SK-N-SH (cell line): ENCODE results near the gene NLGN1. TPM values are rescaled to one million over a fixed set of nuclear protein-coding genes. Genes with fewer than 3 reads are reported as not detected.

Experiments used
- CTCF ChIA-PET: fragments of 300-600, 350-600 bp; formaldehyde crosslinking; extraction: SDS; loops from one replicate; lab custom pipeline; 2021; lab: Yijun Ruan, JAX
- POLR2A ChIA-PET: fragments of 350-600 bp; sonication (Branson Sonifier 250); formaldehyde crosslinking; extraction: SDS; loops from one replicate; lab custom pipeline; 2020; ENCODE audit warnings: antibody characterized with exemption, inconsistent platforms; lab: Yijun Ruan, JAX
- DNase-seq: peaks from one replicate; pipeline ENCODE4 v3.0.0; 2012
- H2AFZ ChIP-seq: fragments of 200-600 bp; sonication (generic); 2 replicates; pipeline ENCODE4 v1.8.1; 2016; ENCODE audit warnings: antibody characterized with exemption, mild to moderate bottlenecking, low read depth
- H3F3A ChIP-seq: fragments of 200-600 bp; sonication (generic); replicated peaks from 2 replicates; pipeline ENCODE3; 2016; ENCODE audit warnings: antibody characterized with exemption, mild to moderate bottlenecking; ENCODE audit not compliant: insufficient read depth
- H3K27ac ChIP-seq, 2 experiments: fragments of 200-500 bp in 1 of 2; fragments of 200-600 bp in 1 of 2; sonication (Bioruptor generic) in 1 of 2; sonication (generic), shearing (Covaris generic) in 1 of 2; 2 replicates each; pipeline versions ENCODE4 v1.5.1 to v1.6.1; 2014 to 2016; ENCODE audit warnings: low read depth in 2 of 2, inconsistent platforms in 1 of 2, low read length in 1 of 2, mild to moderate bottlenecking in 1 of 2, mixed read lengths in 1 of 2
- H3K27me3 ChIP-seq: fragments of 200-600 bp; sonication (generic), shearing (Covaris generic); 2 replicates; pipeline ENCODE4 v1.6.1; 2016; ENCODE audit warnings: mixed run types; ENCODE audit not compliant: insufficient read depth
- H3K36me3 ChIP-seq, 2 experiments: fragments of 200-500 bp in 1 of 2; fragments of 200-600 bp in 1 of 2; sonication (Bioruptor generic) in 1 of 2; sonication (generic) in 1 of 2; replicated peaks in 1 of 2; 2 replicates each; pipeline versions ENCODE3 to v1.5.1; 2014 to 2016; ENCODE audit warnings: low read length in 1 of 2, mild to moderate bottlenecking in 1 of 2; ENCODE audit not compliant: insufficient read depth in 2 of 2, control insufficient read depth in 1 of 2
- H3K4me1 ChIP-seq, 2 experiments: fragments of 200-500 bp in 1 of 2; fragments of 200-600 bp in 1 of 2; sonication (Bioruptor generic) in 1 of 2; sonication (generic), shearing (Covaris generic) in 1 of 2; 2 replicates each; pipeline versions ENCODE4 v1.5.1 to v1.6.1; 2014 to 2016; ENCODE audit warnings: low read depth in 1 of 2, low read length in 1 of 2, mixed run types in 1 of 2; ENCODE audit not compliant: insufficient read depth in 2 of 2, control insufficient read depth in 1 of 2
- H3K4me2 ChIP-seq: fragments of 200-600 bp; sonication (generic), shearing (Covaris generic); 2 replicates; pipeline ENCODE4 v1.6.1; 2017; ENCODE audit warnings: mixed run types
- H3K4me3 ChIP-seq, 2 experiments: fragments of 200-500 bp in 1 of 2; fragments of 200-600 bp in 1 of 2; sonication (Bioruptor generic) in 1 of 2; sonication (generic), shearing (Covaris generic) in 1 of 2; 2 replicates each; pipeline versions ENCODE4 v1.5.1 to v1.8.1; 2014 to 2016; ENCODE audit warnings: low read depth in 2 of 2, inconsistent platforms in 1 of 2, low read length in 1 of 2, mild to moderate bottlenecking in 1 of 2, mixed read lengths in 1 of 2, moderate library complexity in 1 of 2
- H3K79me2 ChIP-seq: fragments of 200-600 bp; sonication (generic); 2 replicates; pipeline ENCODE4 v1.8.1; 2017; ENCODE audit warnings: mild to moderate bottlenecking; ENCODE audit not compliant: insufficient read depth
- H3K9ac ChIP-seq: fragments of 200-600 bp; sonication (generic); 2 replicates; pipeline ENCODE4 v1.6.1; 2017; ENCODE audit warnings: mixed run types
- H3K9me2 ChIP-seq: fragments of 200-600 bp; sonication (generic); 2 replicates; pipeline ENCODE4 v1.6.1; 2017; ENCODE audit warnings: mixed run types
- H3K9me3 ChIP-seq: fragments of 200-600 bp; sonication (generic); 2 replicates; pipeline ENCODE4 v1.6.1; 2017; ENCODE audit warnings: mixed run types, mild to moderate bottlenecking, moderate library complexity
- H4K20me1 ChIP-seq: fragments of 200-600 bp; sonication (generic); 2 replicates; pipeline ENCODE4 v1.6.1; 2017; ENCODE audit warnings: mild to moderate bottlenecking, mixed run types; ENCODE audit not compliant: insufficient read depth
- CHD2 ChIP-seq: fragments of 150-350 bp; IDR thresholded peaks from 2 replicates; pipeline ENCODE4 v1.6.1; 2018; ENCODE audit warnings: low read length; ENCODE audit not compliant: partially characterized antibody
- EZH2phosphoT487 ChIP-seq: fragments of 200-600 bp; sonication (generic); IDR thresholded peaks from 2 replicates; pipeline ENCODE4 v1.6.1; 2017; ENCODE audit warnings: low read depth, mixed run types, mild to moderate bottlenecking, antibody characterized with exemption, moderate library complexity, borderline replicate concordance
- FOXJ3 ChIP-seq: sonication (generic); formaldehyde crosslinking; IDR thresholded peaks from 2 replicates; pipeline ENCODE4 v1.5.1; 2020; ENCODE audit warnings: mild to moderate bottlenecking, missing genetic modification reagents
- GATA2 ChIP-seq: sonication (generic); formaldehyde crosslinking; IDR thresholded peaks from 2 replicates; pipeline ENCODE4 v1.5.0; 2020; ENCODE audit warnings: mild to moderate bottlenecking, missing genetic modification reagents
- MEF2A ChIP-seq: IDR thresholded peaks from 2 replicates; pipeline ENCODE4 v1.4.0; 2012; ENCODE audit warnings: low read depth, borderline replicate concordance
- NFIC ChIP-seq: IDR thresholded peaks from 2 replicates; pipeline ENCODE4 v1.4.0; 2012; ENCODE audit warnings: borderline replicate concordance
- PBX3 ChIP-seq: IDR thresholded peaks from 2 replicates; pipeline ENCODE4; 2012
- REST ChIP-seq: IDR thresholded peaks from 2 replicates; pipeline ENCODE4 v1.6.1; 2012; ENCODE audit warnings: mild to moderate bottlenecking, low read depth, low read length, moderate library complexity
- RFX5 ChIP-seq: IDR thresholded peaks from 2 replicates; pipeline ENCODE4 v1.6.1; 2012; ENCODE audit warnings: mild to moderate bottlenecking, improper control_type of control experiment, low read length
- SMC3 ChIP-seq: IDR thresholded peaks from 2 replicates; pipeline ENCODE4 v1.6.1; 2012; ENCODE audit warnings: low read depth, low read length, improper control_type of control experiment
- YY1 ChIP-seq: IDR thresholded peaks from 2 replicates; pipeline ENCODE4 v1.4.0; 2012; ENCODE audit warnings: low read depth, mild to moderate bottlenecking
- WGBS: methylation state at CpG from one replicate; pipeline ENCODE4 v1.1.6; 2017; ENCODE audit warnings: low lambda C conversion rate; 5-methylcytosine and 5-hydroxymethylcytosine counted together
- polyA plus RNA-seq, 3 experiments: library from polyadenylated mRNA; depleted of rRNA; stranded (reverse); fragments of >200 nt; gene quantifications; 2 replicates each; pipeline ENCODE4 v1.2.3, GENCODE V29; 2012
- TF ChIP-seq, protein P1 (sequence below): fragments of 200-600 bp; sonication (generic); IDR thresholded peaks from 2 replicates; pipeline ENCODE4 v1.6.1; 2017; ENCODE audit warnings: antibody characterized with exemption, mild to moderate bottlenecking, moderate library complexity
- TF ChIP-seq, protein P2 (sequence below): IDR thresholded peaks from 2 replicates; pipeline ENCODE4 v1.4.0; 2012; ENCODE audit warnings: low read depth, borderline replicate concordance
- TF ChIP-seq, protein P3 (sequence below): fragments of 150-350 bp; IDR thresholded peaks from 2 replicates; pipeline ENCODE4 v1.6.1; 2016; ENCODE audit warnings: mild to moderate bottlenecking, low read depth, low read length
- TF ChIP-seq, protein P4 (sequence below): fragments of 150-350 bp; IDR thresholded peaks from 2 replicates; pipeline ENCODE4 v1.6.1; 2017; ENCODE audit warnings: antibody characterized with exemption, low read length, low read depth, borderline replicate concordance

NLGN1 gene
- polyA plus RNA-seq, 1 of the 3 experiments (the other 2 are of a cell fraction), result 1.5 TPM

- no peak for DNase-seq
- CTCF ChIA-PET, result no interaction called here
- H3K27me3 ChIP-seq, result no peaks in the 10 kb centered on the region
- H3K4me3 ChIP-seq, result no peak overlapping the region
- H3F3A ChIP-seq, result no peaks in the 10 kb centered on the region
- no peak overlapping the region for H2AFZ ChIP-seq
- H3K4me2 ChIP-seq, result no peak overlapping the region
- no peaks in the 10 kb centered on the region; a peak in 2 of 4 replicates for H3K4me1 ChIP-seq
- POLR2A ChIA-PET, result no interaction called here
- H3K9me3 ChIP-seq, result no peaks in the 10 kb centered on the region
- no peak overlapping the region for H3K27ac ChIP-seq
- H3K36me3 ChIP-seq, result no peaks in the 10 kb centered on the region
- no peaks in the 10 kb centered on the region for H4K20me1 ChIP-seq
- H3K79me2 ChIP-seq, result no peaks in the 10 kb centered on the region
- no peak overlapping the region for H3K9ac ChIP-seq
- H3K9me2 ChIP-seq, result no peaks in the 10 kb centered on the region
- 76% methylated on average over 3 of the region's 3 CpGs for WGBS
- TF ChIP-seq GATA2 (no peak), PBX3 (no peak), YY1 (no peak), REST (no peak), EZH2phosphoT487 (no peak), MEF2A (no peak), CHD2 (no peak), FOXJ3 (CRISPR knock-in tag) (no peak), RFX5 (no peak), NFIC (no peak), SMC3 (no peak)
- TF ChIP-seq, protein P1, sequence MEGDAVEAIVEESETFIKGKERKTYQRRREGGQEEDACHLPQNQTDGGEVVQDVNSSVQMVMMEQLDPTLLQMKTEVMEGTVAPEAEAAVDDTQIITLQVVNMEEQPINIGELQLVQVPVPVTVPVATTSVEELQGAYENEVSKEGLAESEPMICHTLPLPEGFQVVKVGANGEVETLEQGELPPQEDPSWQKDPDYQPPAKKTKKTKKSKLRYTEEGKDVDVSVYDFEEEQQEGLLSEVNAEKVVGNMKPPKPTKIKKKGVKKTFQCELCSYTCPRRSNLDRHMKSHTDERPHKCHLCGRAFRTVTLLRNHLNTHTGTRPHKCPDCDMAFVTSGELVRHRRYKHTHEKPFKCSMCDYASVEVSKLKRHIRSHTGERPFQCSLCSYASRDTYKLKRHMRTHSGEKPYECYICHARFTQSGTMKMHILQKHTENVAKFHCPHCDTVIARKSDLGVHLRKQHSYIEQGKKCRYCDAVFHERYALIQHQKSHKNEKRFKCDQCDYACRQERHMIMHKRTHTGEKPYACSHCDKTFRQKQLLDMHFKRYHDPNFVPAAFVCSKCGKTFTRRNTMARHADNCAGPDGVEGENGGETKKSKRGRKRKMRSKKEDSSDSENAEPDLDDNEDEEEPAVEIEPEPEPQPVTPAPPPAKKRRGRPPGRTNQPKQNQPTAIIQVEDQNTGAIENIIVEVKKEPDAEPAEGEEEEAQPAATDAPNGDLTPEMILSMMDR, result no peak
- TF ChIP-seq, protein P2, sequence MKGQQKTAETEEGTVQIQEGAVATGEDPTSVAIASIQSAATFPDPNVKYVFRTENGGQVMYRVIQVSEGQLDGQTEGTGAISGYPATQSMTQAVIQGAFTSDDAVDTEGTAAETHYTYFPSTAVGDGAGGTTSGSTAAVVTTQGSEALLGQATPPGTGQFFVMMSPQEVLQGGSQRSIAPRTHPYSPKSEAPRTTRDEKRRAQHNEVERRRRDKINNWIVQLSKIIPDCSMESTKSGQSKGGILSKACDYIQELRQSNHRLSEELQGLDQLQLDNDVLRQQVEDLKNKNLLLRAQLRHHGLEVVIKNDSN, result no peak
- TF ChIP-seq, protein P3, sequence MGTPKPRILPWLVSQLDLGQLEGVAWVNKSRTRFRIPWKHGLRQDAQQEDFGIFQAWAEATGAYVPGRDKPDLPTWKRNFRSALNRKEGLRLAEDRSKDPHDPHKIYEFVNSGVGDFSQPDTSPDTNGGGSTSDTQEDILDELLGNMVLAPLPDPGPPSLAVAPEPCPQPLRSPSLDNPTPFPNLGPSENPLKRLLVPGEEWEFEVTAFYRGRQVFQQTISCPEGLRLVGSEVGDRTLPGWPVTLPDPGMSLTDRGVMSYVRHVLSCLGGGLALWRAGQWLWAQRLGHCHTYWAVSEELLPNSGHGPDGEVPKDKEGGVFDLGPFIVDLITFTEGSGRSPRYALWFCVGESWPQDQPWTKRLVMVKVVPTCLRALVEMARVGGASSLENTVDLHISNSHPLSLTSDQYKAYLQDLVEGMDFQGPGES, result no peak
- TF ChIP-seq, protein P4, sequence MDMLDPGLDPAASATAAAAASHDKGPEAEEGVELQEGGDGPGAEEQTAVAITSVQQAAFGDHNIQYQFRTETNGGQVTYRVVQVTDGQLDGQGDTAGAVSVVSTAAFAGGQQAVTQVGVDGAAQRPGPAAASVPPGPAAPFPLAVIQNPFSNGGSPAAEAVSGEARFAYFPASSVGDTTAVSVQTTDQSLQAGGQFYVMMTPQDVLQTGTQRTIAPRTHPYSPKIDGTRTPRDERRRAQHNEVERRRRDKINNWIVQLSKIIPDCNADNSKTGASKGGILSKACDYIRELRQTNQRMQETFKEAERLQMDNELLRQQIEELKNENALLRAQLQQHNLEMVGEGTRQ, result no peak
These were observed 705.3 kb downstream of the NLGN1 start for GRCh38 chr3:174102866-174103265.
